Measurements from ENCODE around the gene CPA3.

The CPA3 gene

DNA sequence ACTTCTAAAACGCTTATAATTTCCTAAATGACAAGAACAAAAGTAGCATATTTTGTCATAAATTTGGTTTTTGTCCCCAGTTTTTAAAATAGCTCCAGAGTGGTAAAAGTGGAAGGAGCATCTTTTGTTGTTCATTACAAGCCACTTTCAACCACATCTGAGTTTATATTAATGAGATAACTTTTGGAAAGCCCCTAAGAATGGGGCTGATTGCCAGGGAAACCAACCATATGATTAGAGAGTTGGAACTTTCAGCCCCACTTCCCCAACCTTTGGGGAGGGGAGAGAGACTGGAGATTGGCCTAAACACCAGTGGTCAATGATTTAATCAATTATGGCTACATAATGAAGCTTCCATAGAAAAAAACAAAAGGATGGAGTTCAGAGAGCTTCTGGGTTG is 57.4 kb downstream of the CPA3 start:
- DNase-seq (ENCODE audit: low spot score), result no peak

- no peak for DNase-seq (ENCODE audit: low spot score)
Measured at GRCh38 chr3:148923592-148923991, 58.5 kb downstream of the CPA3 start.

DNA sequence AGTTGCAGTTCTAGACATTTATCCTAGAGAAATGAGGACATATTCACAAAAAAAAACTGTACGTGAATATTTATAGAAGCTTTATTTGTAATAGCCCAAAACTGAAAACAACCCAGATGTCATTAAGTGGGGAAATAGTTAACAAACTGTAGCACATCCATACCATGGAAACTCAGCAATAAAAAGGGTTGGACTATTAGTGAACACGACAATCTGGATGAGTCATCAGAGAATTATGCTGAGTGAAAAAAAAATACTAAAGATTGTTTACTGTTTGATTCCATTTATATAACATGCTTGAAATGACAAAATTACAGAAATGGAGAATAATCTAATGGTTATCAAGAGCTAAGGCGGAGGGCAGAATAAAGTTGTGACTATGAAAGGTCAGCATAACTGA is 59.5 kb downstream of the CPA3 start:
- DNase-seq (ENCODE audit: low spot score), result no peak

- DNase-seq (ENCODE audit: low spot score), result no peak
Measured at GRCh38 chr3:148925845-148926244, 60.7 kb downstream of the CPA3 start.

GRCh38 chr3:148930752-148931151 is 65.7 kb downstream of the CPA3 start:
- no peak for DNase-seq (ENCODE audit: low spot score)

DNA sequence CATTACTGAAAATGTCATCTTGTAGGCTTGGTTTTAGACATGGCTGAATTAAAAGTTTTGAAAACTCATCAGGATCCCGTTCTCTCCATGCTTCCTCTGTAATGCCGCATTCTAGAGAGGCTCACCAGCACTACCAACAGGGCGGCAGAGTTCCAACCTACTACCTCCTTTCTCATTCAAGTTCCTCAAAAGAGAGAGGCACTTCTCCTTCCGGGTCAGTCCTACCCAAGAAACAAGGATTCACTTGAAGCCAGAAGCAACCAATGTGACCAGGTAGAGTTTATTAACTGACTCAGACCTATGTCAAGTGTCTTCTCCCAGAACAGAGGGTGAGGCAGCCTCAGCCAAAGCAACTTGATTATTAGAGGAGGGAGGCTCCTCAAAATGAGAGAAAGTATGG is 66.5 kb downstream of the CPA3 start:
- DNase-seq (ENCODE audit: low spot score), result no peak

DNA sequence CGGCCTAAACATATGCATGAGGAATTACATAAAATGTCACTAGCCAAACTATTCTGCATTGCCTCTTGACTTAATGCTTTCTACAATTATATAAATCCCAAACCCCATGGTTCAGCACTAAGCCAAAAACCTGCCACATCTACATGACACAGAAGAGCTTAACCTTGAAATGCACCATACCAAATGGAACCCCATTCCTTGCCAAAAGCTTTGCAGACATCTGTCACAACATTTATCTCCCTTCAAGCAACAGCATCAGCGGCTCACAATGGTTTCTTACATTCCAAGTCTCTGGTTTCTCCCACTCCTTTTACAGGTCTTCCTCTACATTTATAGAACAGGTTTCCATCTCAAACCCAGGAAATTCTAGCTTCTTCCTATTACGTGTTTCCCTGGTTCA is 67.9 kb downstream of the CPA3 start:
- DNase-seq (ENCODE audit: low spot score), result no peak

- DNase-seq (ENCODE audit: low spot score), result no peak
Measured at GRCh38 chr3:148937467-148938255, 72.6 kb downstream of the CPA3 start.

DNA sequence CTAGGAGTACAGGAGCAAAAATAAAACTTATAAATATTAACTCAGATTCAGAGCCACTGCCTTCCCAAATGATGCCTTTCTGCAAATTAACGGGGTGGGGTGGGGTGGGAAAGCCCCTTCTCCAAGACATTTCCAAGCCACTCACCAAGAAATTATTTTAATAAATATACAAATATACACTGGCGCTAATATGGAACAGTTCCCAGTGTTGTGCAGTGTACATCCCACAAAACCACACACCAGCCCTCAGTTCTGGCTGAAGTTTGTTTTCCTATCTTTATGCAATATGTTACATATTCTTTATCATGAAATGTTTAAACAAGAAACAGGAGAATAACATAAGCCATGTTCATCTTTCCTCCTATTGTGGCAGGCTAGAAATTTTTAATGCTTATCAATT is 73.2 kb downstream of the CPA3 start:
- DNase-seq (ENCODE audit: low spot score), result no peak

DNA sequence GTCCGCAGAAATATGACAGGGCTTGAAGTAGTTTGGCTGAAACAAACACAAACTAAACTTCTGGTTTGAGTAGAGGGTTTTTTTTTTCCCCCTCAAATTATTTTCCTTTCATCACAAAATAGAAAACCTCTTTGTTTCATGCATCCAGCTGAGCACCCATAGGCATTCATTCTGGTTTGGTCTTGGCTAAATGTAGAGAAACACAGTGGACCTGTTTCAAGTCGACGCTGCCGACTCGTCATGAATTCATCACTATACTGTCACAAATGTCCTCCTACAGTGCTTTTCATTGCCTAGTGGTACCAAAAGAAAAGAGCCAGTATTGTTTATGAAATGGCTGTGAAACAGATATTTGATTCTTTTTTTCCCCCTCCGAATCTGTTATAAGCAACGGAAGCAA is 73.8 kb downstream of the CPA3 start:
- DNase-seq (ENCODE audit: low spot score), result no peak

DNA sequence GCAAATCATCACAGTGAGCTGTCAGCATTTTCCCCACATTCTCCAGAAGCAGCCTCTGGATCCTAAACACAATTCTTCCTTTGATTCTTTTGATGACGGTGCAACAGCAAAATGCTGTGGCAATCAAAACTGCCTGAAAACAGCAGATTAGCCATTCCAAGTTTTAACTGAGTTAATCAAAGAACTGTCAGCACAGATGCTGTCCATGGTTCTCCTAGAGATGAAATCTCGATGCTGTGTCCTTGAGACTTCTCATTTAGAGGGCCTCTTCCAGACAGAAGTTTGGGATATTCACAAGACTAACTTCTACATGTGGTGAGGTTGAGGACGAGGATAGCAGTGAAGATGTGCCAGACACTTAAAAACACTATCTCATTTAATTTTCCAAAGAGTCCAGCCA is 75.9 kb downstream of the CPA3 start:
- no peak for DNase-seq (ENCODE audit: low spot score)

GRCh38 chr3:148943506-148944205 is 78.6 kb downstream of the CPA3 start:
- DNase-seq (ENCODE audit: low spot score), result peak; percentile 80

GRCh38 chr3:148945116-148945515 is 80.0 kb downstream of the CPA3 start:
- no peak for DNase-seq (ENCODE audit: low spot score)

Measured in hematopoietic multipotent progenitor cell treated with erythropoietin and hydrocortisone succinate and interleukin-3 and kit ligand, for 15 days (in vitro differentiated cells).